H9 (cell line): ENCODE measurements around the gene COL8A2. TPM values are rescaled to one million over a fixed set of nuclear protein-coding genes. Genes with fewer than 3 reads are reported as not detected.

Experiments used
- DNase-seq: peaks from one replicate; pipeline ENCODE4 v3.0.0-alpha.2; 2017
- H2AFZ ChIP-seq: one replicate; pipeline ENCODE4 v1.6.1; 2013; ENCODE audit warnings: mild to moderate bottlenecking, low read length, control low read depth, moderate library complexity
- H2AK5ac ChIP-seq: 2 replicates; pipeline ENCODE4 v1.6.1; 2013; ENCODE audit warnings: low read length, control low read depth, mixed read lengths; ENCODE audit not compliant: insufficient read length
- H2BK120ac ChIP-seq: one replicate; pipeline ENCODE4 v1.6.1; 2013; ENCODE audit warnings: low read depth, mild to moderate bottlenecking, low read length, control low read depth, inconsistent platforms; ENCODE audit not compliant: poor library complexity, severe bottlenecking
- H2BK12ac ChIP-seq: 2 replicates; pipeline ENCODE4 v1.6.1; 2013; ENCODE audit warnings: low read length, control low read depth, mixed read lengths, low read depth; ENCODE audit not compliant: insufficient read length
- H2BK15ac ChIP-seq: 2 replicates; pipeline ENCODE4 v1.6.1; 2013; ENCODE audit warnings: low read depth, low read length, control low read depth
- H2BK20ac ChIP-seq: one replicate; pipeline ENCODE4 v1.6.1; 2013; ENCODE audit warnings: low read depth, mild to moderate bottlenecking, low read length, control low read depth, inconsistent platforms; ENCODE audit not compliant: poor library complexity, severe bottlenecking
- H2BK5ac ChIP-seq: 2 replicates; pipeline ENCODE4 v1.6.1; 2013; ENCODE audit warnings: low read length, control low read depth, mixed read lengths; ENCODE audit not compliant: insufficient read length
- H3K14ac ChIP-seq: 2 replicates; pipeline ENCODE4 v1.6.1; 2013; ENCODE audit warnings: low read length, control low read depth; ENCODE audit not compliant: insufficient read depth
- H3K18ac ChIP-seq: 2 replicates; pipeline ENCODE4 v1.6.1; 2013; ENCODE audit warnings: low read depth, mild to moderate bottlenecking, mixed read lengths, low read length, control low read depth; ENCODE audit not compliant: insufficient read length
- H3K23ac ChIP-seq: 2 replicates; pipeline ENCODE4 v1.6.1; 2013; ENCODE audit warnings: low read length, control low read depth, mixed read lengths, low read depth; ENCODE audit not compliant: insufficient read length
- H3K23me2 ChIP-seq: 2 replicates; pipeline ENCODE4 v1.6.1; 2013; ENCODE audit warnings: low read depth, mild to moderate bottlenecking, mixed read lengths, low read length, control low read depth; ENCODE audit not compliant: insufficient read length, poor library complexity, severe bottlenecking
- H3K27ac ChIP-seq: 2 replicates; pipeline ENCODE4 v1.5.1; 2013; ENCODE audit warnings: low read length, control low read depth, mixed read lengths, low read depth; ENCODE audit not compliant: insufficient read length
- H3K27me3 ChIP-seq: 2 replicates; pipeline ENCODE4 v1.6.1; 2013; ENCODE audit warnings: low read length, control low read depth, inconsistent platforms; ENCODE audit not compliant: insufficient read depth
- H3K4ac ChIP-seq: 2 replicates; pipeline ENCODE4 v1.6.1; 2013; ENCODE audit warnings: low read depth, mild to moderate bottlenecking, control low read depth, inconsistent platforms, low read length, moderate library complexity
- H3K4me1 ChIP-seq: 2 replicates; pipeline ENCODE4 v1.6.1; 2013; ENCODE audit warnings: low read length, control low read depth, inconsistent platforms; ENCODE audit not compliant: insufficient read depth
- H3K4me2 ChIP-seq: 2 replicates; pipeline ENCODE4 v1.6.1; 2013; ENCODE audit warnings: low read length, control low read depth, mixed read lengths; ENCODE audit not compliant: insufficient read length, insufficient read depth
- H3K56ac ChIP-seq: 2 replicates; pipeline ENCODE4 v1.6.1; 2013; ENCODE audit warnings: low read depth, mild to moderate bottlenecking, mixed read lengths, low read length, control low read depth; ENCODE audit not compliant: insufficient read length
- H3K79me1 ChIP-seq: 2 replicates; pipeline ENCODE4 v1.6.1; 2013; ENCODE audit warnings: low read depth, mild to moderate bottlenecking, moderate library complexity, low read length, control low read depth, inconsistent platforms; ENCODE audit not compliant: insufficient read depth, poor library complexity, severe bottlenecking
- H3K79me2 ChIP-seq: 2 replicates; pipeline ENCODE4 v1.6.1; 2013; ENCODE audit warnings: low read length, control low read depth, inconsistent platforms; ENCODE audit not compliant: insufficient read depth
- H3K9ac ChIP-seq: 2 replicates; pipeline ENCODE4 v1.6.1; 2013; ENCODE audit warnings: low read length, control low read depth, mixed read lengths; ENCODE audit not compliant: insufficient read length; ENCODE audit errors: extremely low read depth
- H3K9me3 ChIP-seq: one replicate; pipeline ENCODE4 v1.6.1; 2013; ENCODE audit warnings: low read depth, low read length, inconsistent platforms; ENCODE audit not compliant: control insufficient read depth
- H3T11ph ChIP-seq: one replicate; pipeline ENCODE4 v1.6.1; 2013; ENCODE audit warnings: mild to moderate bottlenecking, low read length, control low read depth, inconsistent platforms
- H4K20me1 ChIP-seq: one replicate; pipeline ENCODE4 v1.6.1; 2013; ENCODE audit not compliant: control insufficient read depth, insufficient read length, insufficient read depth
- H4K5ac ChIP-seq: 2 replicates; pipeline ENCODE4 v1.6.1; 2013; ENCODE audit warnings: low read depth, mild to moderate bottlenecking, mixed read lengths, low read length, control low read depth; ENCODE audit not compliant: insufficient read length
- H4K8ac ChIP-seq: replicated peaks from 2 replicates; pipeline ENCODE4 v1.6.1; 2013; ENCODE audit warnings: low read length, control low read depth, mixed read lengths, low read depth; ENCODE audit not compliant: insufficient read length
- H4K91ac ChIP-seq: 2 replicates; pipeline ENCODE4 v1.6.1; 2013; ENCODE audit warnings: low read depth, mild to moderate bottlenecking, moderate library complexity, mixed read lengths, low read length, control low read depth; ENCODE audit not compliant: insufficient read length
- H3K27ac Mint-ChIP-seq, 3 experiments: 2 replicates in 2 of 3; 3 replicates in 1 of 3; pipeline ENCODE4 v1.8.0; 2020 to 2021; ENCODE audit warnings: mixed read lengths in 3 of 3, mild to moderate bottlenecking in 1 of 3, moderate library complexity in 1 of 3
- H3K27me3 Mint-ChIP-seq: 2 replicates; pipeline ENCODE4 v1.8.0; 2021; ENCODE audit warnings: low read depth, mild to moderate bottlenecking, moderate library complexity, mixed read lengths
- H3K36me3 Mint-ChIP-seq, 3 experiments: 2 replicates in 2 of 3; 3 replicates in 1 of 3; pipeline ENCODE4 v1.8.0; 2020 to 2021; ENCODE audit warnings: low read depth in 3 of 3, mixed read lengths in 3 of 3; ENCODE audit not compliant: insufficient read depth in 1 of 3
- H3K4me1 Mint-ChIP-seq, 2 experiments: 2 replicates each; pipeline ENCODE4 v1.8.0; 2020; ENCODE audit warnings: mixed read lengths in 2 of 2
- H3K4me3 Mint-ChIP-seq, 2 experiments: 2 replicates in 1 of 2; 3 replicates in 1 of 2; pipeline ENCODE4 v1.8.0; 2020 to 2021; ENCODE audit warnings: mild to moderate bottlenecking in 2 of 2, mixed read lengths in 2 of 2, moderate library complexity in 1 of 2
- H3K9me3 Mint-ChIP-seq, 2 experiments: 2 replicates in 1 of 2; 3 replicates in 1 of 2; pipeline ENCODE4 v1.8.0; 2020; ENCODE audit warnings: mild to moderate bottlenecking in 2 of 2, mixed read lengths in 2 of 2, moderate library complexity in 1 of 2
- WGBS: extraction: QIAGEN DNeasy Blood & Tissue Kit; methylation state at CpG from one replicate; pipeline ENCODE4 v1.1.7; 2013; ENCODE audit warnings: missing lambda C conversion rate, low lambda C conversion rate, mixed read lengths; ENCODE audit not compliant: insufficient read length; ENCODE audit errors: extremely low coverage; 5-methylcytosine and 5-hydroxymethylcytosine counted together
- total RNA-seq: library from RNA; stranded (reverse); gene quantifications from 2 replicates; pipeline ENCODE4 v1.2.1, GENCODE V29; 2021
- TF ChIP-seq, protein P1 (sequence below): fragments of 200-600 bp; sonication (generic); conservative IDR thresholded peaks from 3 replicates; pipeline ENCODE4 v1.8.0; 2021; ENCODE audit warnings: antibody characterized with exemption, mild to moderate bottlenecking

The COL8A2 gene
- total RNA-seq, 1 experiment from 2014 or later = 1.5 TPM

DNA sequence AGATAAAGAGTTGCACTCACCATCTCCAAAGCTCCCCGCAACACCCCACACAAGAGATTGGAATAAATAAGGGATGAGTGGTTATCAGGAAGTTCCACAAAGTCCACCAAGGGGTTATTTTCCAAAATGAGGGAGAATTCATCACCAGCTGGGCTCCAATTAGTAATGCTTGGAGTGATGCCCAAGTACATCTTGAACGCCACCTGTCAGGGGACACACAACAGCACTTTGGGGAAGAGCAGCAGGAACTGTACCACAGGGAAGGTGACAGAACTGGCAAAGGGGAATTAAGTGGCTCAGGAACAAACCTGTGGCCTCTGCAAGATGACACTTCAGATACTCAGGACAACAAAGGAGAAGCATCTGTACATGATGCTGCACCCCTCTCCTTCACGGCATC, 12.8 kb upstream of the COL8A2 start:
- Histone ChIP-seq H2BK20ac (no peak overlapping the region), H3K56ac (no peak overlapping the region), H3K27me3 (no peaks in the 10 kb centered on the region), H3K23ac (no peak overlapping the region), H3K4ac (no peak overlapping the region), H2AFZ (no peak overlapping the region), H3K9ac (no peak overlapping the region), H3K23me2 (no peaks in the 10 kb centered on the region), H4K5ac (no peak overlapping the region), H4K91ac (no peak overlapping the region), H2BK12ac (no peak overlapping the region), H3K79me2 (no peaks in the 10 kb centered on the region), H3K9me3 (no peaks in the 10 kb centered on the region), H2BK120ac (no peak overlapping the region), H3K4me2 (no peak overlapping the region), H2AK5ac (no peak overlapping the region), H4K20me1 (no peaks in the 10 kb centered on the region), H3K27ac (no peak overlapping the region), H3K4me1 (0 out of 2 replicates have a peak, but pooled peaks cover 2% of the 10 kb centered on the region), H3T11ph (no peak overlapping the region), H3K79me1 (no peaks in the 10 kb centered on the region), H2BK5ac (no peak overlapping the region), H4K8ac (no peak overlapping the region), H3K18ac (no peak overlapping the region), H3K14ac (no peak overlapping the region), H2BK15ac (no peak overlapping the region)
- H3K9me3 Mint-ChIP-seq = no peaks in the 10 kb centered on the region
- H3K27ac Mint-ChIP-seq = no peak overlapping the region
- H3K4me3 Mint-ChIP-seq = no peak overlapping the region
- TF ChIP-seq, protein P1, sequence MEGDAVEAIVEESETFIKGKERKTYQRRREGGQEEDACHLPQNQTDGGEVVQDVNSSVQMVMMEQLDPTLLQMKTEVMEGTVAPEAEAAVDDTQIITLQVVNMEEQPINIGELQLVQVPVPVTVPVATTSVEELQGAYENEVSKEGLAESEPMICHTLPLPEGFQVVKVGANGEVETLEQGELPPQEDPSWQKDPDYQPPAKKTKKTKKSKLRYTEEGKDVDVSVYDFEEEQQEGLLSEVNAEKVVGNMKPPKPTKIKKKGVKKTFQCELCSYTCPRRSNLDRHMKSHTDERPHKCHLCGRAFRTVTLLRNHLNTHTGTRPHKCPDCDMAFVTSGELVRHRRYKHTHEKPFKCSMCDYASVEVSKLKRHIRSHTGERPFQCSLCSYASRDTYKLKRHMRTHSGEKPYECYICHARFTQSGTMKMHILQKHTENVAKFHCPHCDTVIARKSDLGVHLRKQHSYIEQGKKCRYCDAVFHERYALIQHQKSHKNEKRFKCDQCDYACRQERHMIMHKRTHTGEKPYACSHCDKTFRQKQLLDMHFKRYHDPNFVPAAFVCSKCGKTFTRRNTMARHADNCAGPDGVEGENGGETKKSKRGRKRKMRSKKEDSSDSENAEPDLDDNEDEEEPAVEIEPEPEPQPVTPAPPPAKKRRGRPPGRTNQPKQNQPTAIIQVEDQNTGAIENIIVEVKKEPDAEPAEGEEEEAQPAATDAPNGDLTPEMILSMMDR = no peak
- H3K4me1 Mint-ChIP-seq = peaks cover 6 to 12% of the 10 kb centered on the region in 2 experiments
- no peaks in the 10 kb centered on the region for H3K27me3 Mint-ChIP-seq
- DNase-seq = no peak
- no CpG with 5 or more reads among the region's 3 CpGs for WGBS
- peaks cover 6 to 36% (median 17%) of the 10 kb centered on the region in 3 experiments; a peak in 6 of 7 replicates for H3K36me3 Mint-ChIP-seq
